WTC11 (cell line): ENCODE data around the gene ICE2. TPM values are rescaled to one million over a fixed set of nuclear protein-coding genes. Genes with fewer than 3 reads are reported as not detected.

Experiments used
- ATAC-seq: fragments of 200-7000 bp; cut with Tn5 transposase; 2 replicates; pipeline ENCODE4 v1.10.0; 2021; ENCODE audit warnings: mild to moderate bottlenecking, moderate library complexity
- CTCF ChIA-PET: fragments of 300-600 bp; sonication (Branson Sonifier 250); formaldehyde crosslinking; loops from one replicate; lab custom pipeline; 2021; ENCODE audit warnings: antibody characterized with exemption; lab: Charles Lee
- POLR2A ChIA-PET: fragments of 350-600 bp; sonication (Branson Sonifier 250); formaldehyde crosslinking; loops from one replicate; lab custom pipeline; 2021; ENCODE audit warnings: antibody characterized with exemption; lab: Charles Lee
- DNase-seq: peaks from one replicate; pipeline ENCODE4 v3.0.0; 2021; ENCODE audit warnings: low spot score
- H3K27ac Mint-ChIP-seq: 2 replicates; pipeline ENCODE4 v1.8.0; 2021; ENCODE audit warnings: mixed read lengths
- H3K27me3 Mint-ChIP-seq: 2 replicates; pipeline ENCODE4 v1.8.0; 2021; ENCODE audit warnings: low read depth, mild to moderate bottlenecking, moderate library complexity, mixed read lengths
- H3K36me3 Mint-ChIP-seq: 2 replicates; pipeline ENCODE4 v1.8.0; 2021; ENCODE audit warnings: mixed read lengths
- H3K4me1 Mint-ChIP-seq: 2 replicates; pipeline ENCODE4 v1.8.0; 2022; ENCODE audit warnings: mixed read lengths
- H3K4me3 Mint-ChIP-seq: 2 replicates; pipeline ENCODE4 v1.8.0; 2021; ENCODE audit warnings: mild to moderate bottlenecking, moderate library complexity, mixed read lengths
- H3K9me3 Mint-ChIP-seq: 2 replicates; pipeline ENCODE4 v1.8.0; 2021; ENCODE audit warnings: mixed read lengths
- CDX4 ChIP-seq: fragments of 250-450 bp; sonication (Bioruptor Pico); IDR thresholded peaks from 2 replicates; pipeline ENCODE4 v1.9.0; 2021; ENCODE audit warnings: moderate library complexity, mild to moderate bottlenecking, inconsistent platforms, borderline replicate concordance
- E2F1 ChIP-seq: sonication (generic); formaldehyde crosslinking; IDR thresholded peaks from 2 replicates; pipeline ENCODE4 v1.8.0; 2022; ENCODE audit warnings: mild to moderate bottlenecking, missing genetic modification reagents
- FOXP4 ChIP-seq: sonication (generic); formaldehyde crosslinking; IDR thresholded peaks from 2 replicates; pipeline ENCODE4 v1.8.0; 2022; ENCODE audit warnings: mild to moderate bottlenecking, missing genetic modification reagents
- GABPB1 ChIP-seq: sonication (generic); formaldehyde crosslinking; IDR thresholded peaks from 2 replicates; pipeline ENCODE4 v1.8.1; 2023; ENCODE audit warnings: mild to moderate bottlenecking, missing genetic modification reagents
- MXD4 ChIP-seq: fragments of 250-450 bp; sonication (Bioruptor Pico); IDR thresholded peaks from 2 replicates; pipeline ENCODE4 v1.8.0; 2021; ENCODE audit warnings: mild to moderate bottlenecking, moderate library complexity, borderline replicate concordance
- PRDM15 ChIP-seq: sonication (generic); formaldehyde crosslinking; IDR thresholded peaks from 2 replicates; pipeline ENCODE4 v1.8.0; 2022; ENCODE audit warnings: missing genetic modification reagents
- SMAD3 ChIP-seq: sonication (generic); formaldehyde crosslinking; IDR thresholded peaks from 2 replicates; pipeline ENCODE4 v1.8.0; 2022; ENCODE audit warnings: missing genetic modification reagents, mild to moderate bottlenecking, borderline replicate concordance
- USF1 ChIP-seq: sonication (generic); formaldehyde crosslinking; IDR thresholded peaks from 2 replicates; pipeline ENCODE4 v1.8.0; 2022; ENCODE audit warnings: mild to moderate bottlenecking, missing genetic modification reagents
- USF2 ChIP-seq: sonication (generic); formaldehyde crosslinking; IDR thresholded peaks from 2 replicates; pipeline ENCODE4 v1.8.1; 2023; ENCODE audit warnings: mild to moderate bottlenecking, missing genetic modification reagents, moderate library complexity
- ZNF121 ChIP-seq: sonication (generic); formaldehyde crosslinking; IDR thresholded peaks from 2 replicates; pipeline ENCODE4 v1.8.0; 2023; ENCODE audit warnings: missing genetic modification reagents
- ZNF138 ChIP-seq: sonication (generic); formaldehyde crosslinking; conservative IDR thresholded peaks from 2 replicates; pipeline ENCODE4 v1.8.1; 2022; ENCODE audit warnings: mild to moderate bottlenecking, moderate library complexity, missing genetic modification reagents
- ZNF232 ChIP-seq: sonication (generic); formaldehyde crosslinking; IDR thresholded peaks from 2 replicates; pipeline ENCODE4 v1.8.0; 2022; ENCODE audit warnings: mild to moderate bottlenecking, missing genetic modification reagents
- ZNF423 ChIP-seq: fragments of 250-450 bp; sonication (Bioruptor Pico); IDR thresholded peaks from 2 replicates; pipeline ENCODE4 v2.1.2; 2022; ENCODE audit warnings: mild to moderate bottlenecking, moderate library complexity
- total RNA-seq: library from RNA; stranded (reverse); gene quantifications from 3 replicates; pipeline ENCODE4 v1.2.3, GENCODE V29; 2021

Gene ICE2
- total RNA-seq, 1 experiment from 2014 or later = 76.9 TPM

GRCh38 chr15:60391722-60392315 is 87.1 kb downstream of the ICE2 start:
- DNase-seq = no peak
- H3K36me3 Mint-ChIP-seq = no peaks in the 10 kb centered on the region
- no peaks in the 10 kb centered on the region for H3K9me3 Mint-ChIP-seq
- ChIA-PET CTCF (no interaction called here), POLR2A (no interaction called here)
- peaks cover 66% of the 10 kb centered on the region for H3K4me1 Mint-ChIP-seq
- TF ChIP-seq ZNF138 (CRISPR knock-in tag) (no peak), MXD4 (CRISPR knock-in tag) (no peak), GABPB1 (CRISPR knock-in tag) (no peak), USF2 (CRISPR knock-in tag) (no peak), USF1 (no peak), FOXP4 (CRISPR knock-in tag) (no peak), ZNF232 (CRISPR knock-in tag) (no peak), SMAD3 (no peak), CDX4 (CRISPR knock-in tag) (no peak), E2F1 (CRISPR knock-in tag) (no peak)
- no peak for ATAC-seq
- peak overlapping the region; percentile 65 for H3K27ac Mint-ChIP-seq
- no peak overlapping the region; the same call in 1 of the 2 replicates for H3K4me3 Mint-ChIP-seq
- H3K27me3 Mint-ChIP-seq = peaks cover 4% of the 10 kb centered on the region; the same call in 1 of the 2 replicates

- H3K9me3 Mint-ChIP-seq = no peaks in the 10 kb centered on the region
- POLR2A ChIA-PET = no interaction called here
- DNase-seq = no peak
- peak; percentile 77 for ATAC-seq
- H3K4me1 Mint-ChIP-seq = peaks cover 58% of the 10 kb centered on the region
- no peaks in the 10 kb centered on the region for H3K36me3 Mint-ChIP-seq
- TF ChIP-seq ZNF121 (CRISPR knock-in tag) (peak; percentile 70), ZNF423 (CRISPR knock-in tag) (peak; percentile 47; the same call in 1 of the 2 replicates), PRDM15 (CRISPR knock-in tag) (no peak), E2F1 (CRISPR knock-in tag) (no peak)
- TF ChIP-seq, all 79 proteins: peak for 2
- Mint-ChIP-seq H3K27ac (peak overlapping the region; percentile 90), H3K4me3 (no peak overlapping the region), H3K27me3 (no peaks in the 10 kb centered on the region)
- CTCF ChIA-PET = no interaction called here
These were observed 88.0 kb downstream of the ICE2 start for GRCh38 chr15:60390871-60391501.
